GM15510 (cell line): ENCODE results near the gene CDK14.

Experiments
- POLR2A ChIP-seq: IDR thresholded peaks from 3 replicates; pipeline ENCODE4 v1.6.1; 2011; ENCODE audit warnings: borderline replicate concordance; ENCODE audit not compliant: insufficient read length; ENCODE audit errors: extremely low read depth

CDK14 gene

DNA sequence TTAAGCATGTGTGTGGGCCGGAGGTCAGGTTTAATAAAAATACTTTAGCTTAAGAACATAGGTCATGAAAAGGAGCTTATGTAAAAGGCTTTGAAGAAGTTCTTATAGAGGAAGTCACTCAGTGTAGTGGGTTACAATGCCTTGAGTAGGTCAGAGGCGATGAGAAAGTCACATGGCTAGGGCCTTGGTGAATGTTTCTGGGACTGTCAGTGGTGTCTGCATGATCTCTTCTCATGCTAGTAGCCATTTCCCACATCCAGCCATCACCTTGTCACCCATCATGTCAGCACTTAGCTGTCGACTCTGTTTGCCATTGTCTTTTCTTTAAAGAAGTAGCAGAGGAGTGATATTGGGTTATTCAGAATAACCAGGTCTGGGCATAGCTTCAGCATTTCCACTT lies 236.6 kb downstream of the CDK14 start:
- TF ChIP-seq POLR2A = no peak

DNA sequence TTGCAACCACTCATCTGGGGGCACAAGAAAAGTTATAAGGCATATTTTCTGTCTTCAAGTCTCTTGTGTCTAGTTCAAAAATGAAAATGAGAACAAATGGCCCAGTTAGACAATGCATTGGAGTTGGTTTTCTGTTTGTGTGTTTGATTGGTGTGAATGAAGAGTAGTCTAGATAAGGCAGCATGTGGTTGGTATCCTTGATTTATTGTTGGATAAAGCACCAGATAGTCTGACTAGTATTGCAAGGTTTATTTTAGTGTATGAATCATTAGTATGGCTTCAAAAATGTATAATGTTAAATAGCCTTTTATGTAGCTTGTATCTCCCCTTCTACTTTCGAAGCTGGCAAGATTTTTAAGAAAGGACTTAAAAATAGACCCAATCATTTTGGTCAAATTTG lies 237.3 kb downstream of the CDK14 start:
- no peak for TF ChIP-seq POLR2A

DNA sequence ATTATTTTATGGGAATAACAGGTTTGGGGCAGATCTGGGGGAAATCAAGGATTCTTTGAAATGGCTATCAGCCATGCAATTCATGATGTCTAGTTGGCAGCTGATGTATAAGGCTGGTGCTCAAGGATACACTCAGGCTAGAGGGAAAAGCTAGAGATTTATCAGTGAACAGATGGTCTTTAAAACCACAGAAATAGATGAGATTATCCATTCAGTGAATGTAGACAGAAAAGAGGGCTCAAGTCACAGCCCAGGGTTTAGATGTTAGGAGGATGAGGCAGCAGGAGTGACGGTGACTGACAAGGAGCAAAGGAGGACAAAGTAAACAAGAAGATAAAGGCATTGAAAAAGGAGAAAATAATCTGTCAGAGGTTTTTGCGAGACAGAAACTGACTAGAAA lies 238.7 kb downstream of the CDK14 start:
- no peak for TF ChIP-seq POLR2A

DNA sequence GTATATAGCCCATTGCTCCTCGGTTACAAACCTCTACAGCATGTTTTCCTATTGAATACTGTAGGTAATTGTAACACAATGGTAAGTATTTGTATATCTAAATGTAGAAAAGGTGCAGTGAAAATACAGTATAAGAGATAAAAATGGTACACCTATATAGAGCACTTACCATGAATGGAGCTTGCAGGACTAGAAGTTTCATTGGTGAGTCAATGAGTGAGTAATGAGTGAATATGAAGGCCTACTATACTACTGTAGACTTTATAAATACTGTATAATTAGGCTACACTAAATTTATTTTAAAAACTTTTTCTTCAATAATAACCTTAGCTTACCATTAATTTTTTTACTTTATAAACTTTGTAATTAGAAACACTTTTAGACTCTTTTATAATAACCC lies 239.7 kb downstream of the CDK14 start:
- TF ChIP-seq POLR2A = no peak

DNA sequence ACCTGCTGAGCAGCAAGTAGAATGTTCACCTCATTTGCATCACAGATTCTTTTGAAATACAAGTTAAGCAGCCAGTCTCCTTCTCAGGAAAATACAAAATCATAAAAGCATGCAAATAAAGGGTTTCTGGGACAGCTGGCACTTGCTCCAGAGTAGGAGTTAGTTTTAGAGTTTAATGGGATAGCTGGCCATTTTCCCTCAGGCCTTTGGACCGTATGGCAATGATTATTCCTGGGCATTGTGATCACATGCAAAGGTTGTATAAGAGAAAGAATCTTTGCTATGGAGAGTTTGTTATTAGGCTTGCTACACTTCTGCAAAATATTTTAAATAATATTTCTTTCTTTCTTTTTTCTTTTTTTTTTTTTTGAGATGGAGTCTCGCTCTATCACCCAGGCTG lies 240.8 kb downstream of the CDK14 start:
- TF ChIP-seq POLR2A = no peak

DNA sequence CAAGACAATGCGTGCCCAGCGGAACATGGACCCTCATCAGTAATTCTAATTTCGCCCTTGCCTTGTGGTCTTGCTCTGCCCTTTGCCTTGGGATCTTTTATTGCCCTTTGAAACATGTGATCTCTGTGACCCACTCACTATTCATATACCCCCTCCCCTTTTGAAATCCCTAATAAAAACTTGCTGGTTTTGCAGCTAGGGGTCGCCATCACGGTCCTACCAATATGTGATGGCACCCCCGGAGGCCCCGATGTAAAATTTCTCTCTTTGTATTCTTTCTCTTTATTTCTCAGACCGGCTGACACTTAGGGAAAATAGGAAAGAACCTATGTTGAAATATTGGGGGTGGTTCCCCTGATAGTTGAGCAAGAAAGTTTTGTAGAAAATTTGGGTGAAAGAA lies 242.7 kb downstream of the CDK14 start:
- no peak for TF ChIP-seq POLR2A

DNA sequence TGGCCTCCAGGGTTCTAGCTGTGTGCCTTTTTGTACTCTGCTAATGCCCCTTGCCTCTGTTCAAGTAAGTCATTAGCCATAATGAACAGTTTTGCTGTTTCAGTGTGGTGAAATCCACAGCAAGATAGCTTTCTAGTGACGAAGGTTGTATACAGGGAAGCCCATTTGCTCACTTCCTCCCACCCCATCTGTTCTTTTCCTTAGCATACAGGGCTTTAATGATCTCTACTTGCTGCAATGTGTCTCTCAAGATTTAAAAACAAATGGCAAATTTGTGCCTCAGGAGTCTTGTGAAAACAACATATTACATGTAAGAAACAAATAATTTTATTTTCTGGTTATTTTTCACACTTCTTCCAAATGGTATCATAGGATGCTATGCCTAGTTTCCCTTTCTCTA lies 243.2 kb downstream of the CDK14 start:
- no peak for TF ChIP-seq POLR2A

DNA sequence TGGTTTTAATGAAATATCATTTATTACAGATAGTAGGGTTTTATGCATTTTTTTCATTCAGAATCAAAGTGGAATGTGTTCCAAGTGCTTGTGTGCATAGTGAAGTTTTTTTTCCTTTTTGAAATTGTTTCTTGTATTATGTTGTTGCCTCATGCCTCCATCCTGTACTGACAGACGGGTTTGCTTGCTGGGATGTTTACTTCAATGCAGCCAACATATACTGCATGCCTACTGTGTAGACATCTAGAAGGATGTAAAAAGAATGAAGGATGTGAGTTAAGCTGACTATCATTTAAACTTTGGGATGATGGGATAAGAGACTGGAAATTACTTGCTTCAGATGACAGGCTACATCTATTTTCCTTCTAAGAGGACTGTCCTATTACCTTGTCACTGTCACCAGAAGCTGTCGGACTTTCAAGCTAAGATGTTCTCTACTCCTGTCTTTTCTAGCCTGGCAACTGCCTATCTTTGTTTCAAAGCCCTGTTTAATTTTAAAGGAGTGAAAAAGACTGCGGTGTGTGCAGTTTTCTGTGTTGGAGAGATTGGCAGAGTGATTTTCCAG lies 243.7 kb downstream of the CDK14 start:
- no peak for TF ChIP-seq POLR2A

DNA sequence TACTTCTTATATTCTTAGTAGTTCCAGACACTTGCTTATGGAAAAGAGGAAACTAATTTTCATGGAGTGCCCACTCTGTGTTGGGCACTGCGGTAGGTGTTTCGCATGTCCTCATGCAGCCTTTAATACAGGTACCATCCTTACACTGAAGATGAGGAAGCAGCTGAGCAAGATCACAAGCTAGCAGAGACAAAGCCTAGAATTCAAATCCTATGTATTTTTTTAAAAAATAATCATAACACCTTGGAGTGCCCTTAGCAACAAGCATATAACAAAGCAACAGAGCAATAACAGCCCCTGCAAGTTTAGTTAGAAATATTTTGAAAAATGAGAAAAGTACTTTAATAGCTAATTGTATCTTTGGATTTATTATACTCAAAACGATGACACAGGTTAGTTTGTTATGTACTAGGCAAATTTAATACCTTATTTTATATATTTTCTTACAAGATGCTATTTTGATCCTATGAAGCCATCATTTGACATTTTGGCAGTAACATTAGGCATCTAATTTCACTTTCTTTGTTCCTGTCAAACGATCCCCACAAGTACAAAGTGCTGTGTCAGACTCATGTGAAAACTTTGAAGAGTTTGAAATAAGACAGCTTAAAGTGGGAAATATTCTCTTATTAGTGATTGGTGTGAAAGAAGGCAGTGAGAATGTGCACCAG lies 245.8 kb downstream of the CDK14 start:
- no peak for TF ChIP-seq POLR2A

DNA sequence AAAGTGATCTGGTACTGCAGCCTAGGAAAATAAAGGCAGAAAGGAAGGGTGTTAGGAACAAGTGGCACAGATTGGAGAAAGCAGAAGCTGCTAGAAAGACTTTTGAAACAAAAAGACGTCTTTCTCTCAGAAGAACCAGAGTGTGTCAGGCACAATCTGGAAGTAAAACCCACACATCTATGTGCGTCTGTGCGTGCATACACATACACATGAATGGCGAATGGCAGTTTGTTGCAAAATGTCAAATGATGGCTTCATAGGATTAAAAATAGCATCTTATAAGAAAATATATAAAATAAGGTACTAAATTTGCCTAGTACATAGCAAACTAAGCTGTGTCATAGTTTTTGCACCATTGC lies 246.3 kb downstream of the CDK14 start:
- TF ChIP-seq POLR2A = no peak

DNA sequence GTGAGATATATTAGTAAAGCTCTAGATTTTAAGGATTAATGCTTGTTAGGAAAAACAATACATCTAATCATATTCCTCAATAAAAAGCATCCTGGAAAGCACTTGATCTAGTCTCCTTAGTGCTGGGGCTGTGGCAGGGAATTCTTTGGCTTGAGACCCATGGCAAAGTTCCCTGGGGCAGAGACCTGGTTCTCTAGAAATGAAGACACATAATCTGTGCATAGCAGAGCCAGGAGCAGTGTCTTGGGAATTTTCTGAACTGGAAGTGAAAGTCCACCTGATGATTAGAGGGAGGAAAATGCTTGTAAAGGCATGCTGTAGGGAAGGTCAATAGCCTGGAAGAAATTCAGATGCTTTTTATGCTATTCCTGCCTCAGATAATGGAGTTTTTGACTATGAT lies 247.4 kb downstream of the CDK14 start:
- TF ChIP-seq POLR2A = no peak

DNA sequence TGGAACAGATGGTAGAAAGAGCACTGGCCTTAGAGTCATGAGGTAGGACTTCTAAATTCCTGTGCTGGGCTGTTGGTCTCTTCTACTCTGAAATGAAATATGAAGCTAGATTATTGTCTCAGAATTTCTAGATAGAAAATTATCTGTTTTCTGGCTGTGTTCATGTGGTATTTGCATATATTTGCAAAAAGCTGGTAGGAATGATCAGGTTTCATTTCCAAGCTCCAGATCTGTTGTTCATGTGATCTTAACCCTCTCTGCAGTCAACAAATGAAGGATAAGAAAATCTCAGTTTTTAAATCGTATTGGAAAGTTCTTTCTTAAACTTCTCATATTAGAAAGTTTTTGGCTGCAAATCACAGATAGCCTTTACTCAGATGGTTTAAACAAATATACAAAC lies 248.3 kb downstream of the CDK14 start:
- no peak for TF ChIP-seq POLR2A

DNA sequence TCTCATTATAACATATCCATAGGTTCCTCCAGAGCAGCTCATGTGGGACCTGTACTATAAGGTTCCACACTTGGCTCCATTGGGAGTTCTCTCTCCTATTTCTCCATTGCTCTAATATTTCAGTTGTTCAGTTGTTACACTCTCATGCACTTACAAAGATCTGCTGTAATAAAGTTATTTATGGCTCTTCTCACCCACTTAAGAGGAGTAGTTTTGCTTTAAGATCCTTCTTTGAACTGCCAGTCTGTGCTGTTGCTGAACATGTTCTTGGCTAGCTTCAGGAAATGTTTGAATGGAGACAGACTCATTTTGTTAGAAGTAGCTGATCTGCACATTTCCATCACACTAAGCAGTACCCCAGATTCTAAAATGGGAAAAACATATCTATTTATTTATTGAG lies 250.1 kb downstream of the CDK14 start:
- TF ChIP-seq POLR2A = no peak

DNA sequence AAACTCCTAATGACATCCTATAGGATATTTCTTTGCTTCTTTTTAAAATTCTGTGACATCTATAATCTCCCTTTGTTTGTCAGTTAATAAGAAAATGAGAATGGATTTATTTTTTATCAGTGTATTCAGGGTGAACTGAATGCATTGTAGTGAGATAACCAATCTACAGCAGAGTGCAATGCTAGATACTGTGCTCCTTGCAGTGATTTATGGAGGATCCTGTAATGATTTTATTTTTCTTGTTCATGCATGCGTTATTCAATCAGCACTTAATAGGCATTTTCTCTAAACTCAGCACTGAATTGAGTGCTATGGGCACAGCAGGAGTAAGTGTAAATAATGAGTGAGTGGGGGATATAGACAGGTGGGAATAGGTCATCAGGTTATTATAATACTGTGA lies 253.9 kb downstream of the CDK14 start:
- no peak for TF ChIP-seq POLR2A

DNA sequence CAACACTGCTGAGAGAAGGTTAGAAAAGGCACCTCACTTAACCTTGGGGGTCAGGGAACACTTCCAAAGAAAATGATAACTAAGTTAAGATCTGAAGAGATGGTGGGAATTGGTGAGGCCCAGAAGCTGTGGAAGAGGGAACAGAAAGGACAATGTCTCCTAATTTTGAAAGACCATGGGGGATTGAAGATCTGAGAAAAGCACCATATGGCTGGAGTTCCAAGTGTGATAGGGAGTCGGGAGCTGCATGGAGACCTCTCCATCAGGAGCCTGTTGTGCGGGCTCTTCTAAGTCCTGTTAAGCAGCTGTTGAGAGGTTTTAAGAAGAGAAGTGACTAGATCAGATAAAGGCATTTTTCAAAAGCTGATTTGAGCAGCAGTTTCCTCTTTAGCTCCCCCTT lies 254.3 kb downstream of the CDK14 start:
- TF ChIP-seq POLR2A = no peak

DNA sequence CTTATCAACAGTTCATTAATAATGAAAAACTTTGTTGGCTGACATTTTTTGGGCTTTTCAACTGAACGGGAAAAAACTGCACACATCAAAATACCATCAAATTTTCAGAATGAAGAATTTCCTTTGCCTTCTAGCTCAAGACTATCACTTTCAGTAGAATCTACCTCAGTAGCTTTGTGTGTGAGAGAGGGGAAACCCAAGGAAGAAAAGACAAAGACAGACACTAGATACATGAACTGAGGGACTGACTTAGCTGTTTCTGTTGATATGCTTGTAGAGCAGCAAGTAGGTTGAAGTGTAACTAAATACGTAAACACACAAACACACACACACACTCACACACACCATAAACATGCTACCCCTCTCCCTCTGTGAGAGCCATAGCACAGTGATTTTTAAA lies 257.1 kb downstream of the CDK14 start:
- TF ChIP-seq POLR2A = no peak

DNA sequence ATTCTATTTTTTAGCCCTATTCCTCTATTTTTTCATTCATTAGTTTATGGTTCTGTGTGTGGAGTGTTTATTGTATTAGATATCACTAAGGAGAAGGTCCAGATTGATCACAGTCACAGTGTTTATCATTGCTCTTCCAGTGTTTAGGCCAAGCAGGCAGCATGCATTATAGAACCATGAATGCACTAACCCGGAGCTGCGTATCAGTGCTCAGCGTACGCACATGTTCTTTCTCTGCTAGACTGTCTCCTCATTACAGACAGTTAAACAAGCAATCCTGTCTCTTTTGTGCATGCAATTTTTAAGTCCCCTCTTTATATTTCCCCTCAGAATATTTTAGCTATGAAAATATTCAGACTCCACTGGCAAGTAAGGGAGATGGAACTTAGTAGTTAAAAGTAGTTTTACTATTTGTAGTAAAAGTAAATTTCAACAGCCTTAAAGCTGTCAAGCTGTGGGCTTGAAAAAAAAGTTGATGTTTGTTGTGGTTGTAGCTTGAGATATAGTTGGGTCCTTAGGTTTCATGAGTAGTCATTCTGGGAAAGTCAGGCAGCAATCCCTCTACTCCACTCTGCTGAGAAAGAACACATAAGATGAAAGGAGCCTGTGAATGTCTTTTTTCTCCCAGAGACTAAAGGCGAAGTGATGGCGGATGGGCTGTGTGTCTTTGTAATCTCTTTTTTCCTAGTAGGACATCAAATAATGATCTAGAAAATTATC lies 260.4 kb downstream of the CDK14 start:
- TF ChIP-seq POLR2A = no peak

DNA sequence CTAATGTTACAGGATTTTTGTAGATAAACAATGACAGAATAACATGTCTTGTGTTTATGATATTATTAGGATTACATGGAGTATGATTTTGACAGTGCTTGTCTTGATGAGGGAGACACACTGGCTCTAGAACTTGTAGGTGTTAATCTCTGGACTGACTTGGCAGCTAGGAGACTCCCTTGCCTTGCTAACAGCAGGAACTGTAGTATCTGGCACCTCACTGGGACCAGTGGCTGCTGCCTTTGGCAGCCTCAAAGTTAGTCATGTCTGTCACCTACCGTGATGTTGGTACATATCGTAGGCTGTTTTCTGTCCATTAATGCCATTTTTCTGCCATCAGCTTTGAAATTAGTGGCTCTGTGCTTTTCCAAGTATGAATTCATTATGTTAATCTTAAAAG lies 261.5 kb downstream of the CDK14 start:
- no peak for TF ChIP-seq POLR2A

DNA sequence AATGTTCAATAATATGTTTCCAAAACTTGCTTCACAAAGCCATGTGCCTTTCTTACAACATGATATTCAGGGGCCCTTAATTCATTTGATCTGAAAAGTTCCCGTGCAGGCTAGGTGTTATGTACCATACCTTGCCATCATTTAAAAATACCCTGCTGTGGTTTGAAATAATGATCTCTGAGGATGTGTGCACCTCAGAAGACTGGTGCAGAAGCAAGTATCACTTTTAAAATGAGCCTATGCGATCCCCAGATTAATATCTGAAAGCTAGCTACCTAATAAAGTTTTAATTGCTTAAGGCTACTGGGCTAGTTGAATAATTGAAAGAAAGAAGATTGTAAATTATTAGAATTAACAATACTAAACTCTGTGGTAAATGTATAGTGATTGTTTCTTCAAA lies 262.4 kb downstream of the CDK14 start:
- no peak for TF ChIP-seq POLR2A
